Measurements from ENCODE around the gene GRB7.

DNA sequence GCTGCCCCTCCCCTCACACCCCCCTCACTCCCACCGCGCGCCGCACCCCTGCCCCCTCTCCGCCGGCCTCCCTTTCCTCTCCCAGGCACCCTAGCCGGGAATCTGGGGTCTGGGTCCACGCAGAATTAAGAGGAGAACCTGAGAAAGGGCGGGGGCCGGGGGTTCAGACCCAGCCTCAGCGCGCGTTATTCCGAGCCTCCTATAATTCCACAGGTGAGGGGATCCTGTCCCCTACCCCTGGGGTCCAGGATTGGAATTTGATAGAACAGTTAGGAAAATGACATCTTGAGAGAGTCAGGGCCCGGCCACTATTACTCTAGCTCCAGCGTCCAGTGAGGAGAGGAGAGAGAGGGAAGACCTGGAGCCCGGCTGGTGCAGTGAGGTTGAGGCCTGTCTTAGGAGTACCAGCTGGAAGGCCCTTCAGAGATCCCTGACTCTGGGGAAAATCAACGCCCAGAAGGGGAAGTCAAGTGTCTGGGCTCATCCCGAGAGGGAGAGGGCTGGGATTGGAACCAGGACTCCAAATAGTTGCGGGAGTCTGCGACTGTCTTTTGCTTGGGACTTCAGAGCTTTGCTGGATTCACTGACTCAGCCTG, 17.3 kb downstream of the GRB7 start:
- TF ChIP-seq EZH2 (IDR thresholded peaks at IDR 0.05; ENCODE audit: low read depth, unreplicated experiment) (no peak), CTCF (conservative IDR thresholded peaks at IDR 0.05; ENCODE audit: low read depth in 2 of 2) (no peak), REST (IDR thresholded peaks at IDR 0.05; ENCODE audit: unreplicated experiment) (no peak), POLR2AphosphoS5 (IDR thresholded peaks at IDR 0.05; ENCODE audit: low read depth) (no peak), JUNB (IDR thresholded peaks at IDR 0.05; ENCODE audit: unreplicated experiment) (no peak), NANOG (IDR thresholded peaks at IDR 0.05; ENCODE audit: borderline replicate concordance) (no peak), EZH2phosphoT487 (IDR thresholded peaks at IDR 0.05; ENCODE audit: unreplicated experiment) (no peak)

All from GM23338 (cell line).